C4-2B (cell line): ENCODE results near the gene PRRC2B.

Experiments used
- ZFX ChIP-seq: fragments of 450-650 bp; IDR thresholded peaks from 2 replicates; pipeline ENCODE4 v1.6.1; 2017
- TF ChIP-seq, protein P1 (sequence below): fragments of 450-650 bp; conservative IDR thresholded peaks from 2 replicates; pipeline ENCODE4 v1.5.1; 2017; ENCODE audit warnings: mild to moderate bottlenecking

DNA sequence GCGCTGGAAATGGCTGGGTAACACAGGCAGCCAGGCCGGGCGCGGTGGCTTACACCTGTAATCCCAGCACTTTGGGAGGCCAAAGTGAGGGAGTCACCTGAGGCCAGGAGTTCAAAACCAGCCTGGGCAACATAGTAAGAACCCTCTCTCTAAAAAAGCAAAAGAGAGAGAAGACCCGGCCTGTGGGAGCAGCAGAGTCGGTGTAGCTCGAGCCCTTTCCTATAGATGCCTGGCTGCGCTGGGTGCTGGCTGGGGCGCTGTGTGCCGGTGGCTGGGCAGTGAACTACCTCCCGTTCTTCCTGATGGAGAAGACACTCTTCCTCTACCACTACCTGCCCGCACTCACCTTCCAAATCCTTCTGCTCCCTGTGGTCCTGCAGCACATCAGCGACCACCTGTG, 127.9 kb downstream of the PRRC2B start:
- TF ChIP-seq, protein P1, sequence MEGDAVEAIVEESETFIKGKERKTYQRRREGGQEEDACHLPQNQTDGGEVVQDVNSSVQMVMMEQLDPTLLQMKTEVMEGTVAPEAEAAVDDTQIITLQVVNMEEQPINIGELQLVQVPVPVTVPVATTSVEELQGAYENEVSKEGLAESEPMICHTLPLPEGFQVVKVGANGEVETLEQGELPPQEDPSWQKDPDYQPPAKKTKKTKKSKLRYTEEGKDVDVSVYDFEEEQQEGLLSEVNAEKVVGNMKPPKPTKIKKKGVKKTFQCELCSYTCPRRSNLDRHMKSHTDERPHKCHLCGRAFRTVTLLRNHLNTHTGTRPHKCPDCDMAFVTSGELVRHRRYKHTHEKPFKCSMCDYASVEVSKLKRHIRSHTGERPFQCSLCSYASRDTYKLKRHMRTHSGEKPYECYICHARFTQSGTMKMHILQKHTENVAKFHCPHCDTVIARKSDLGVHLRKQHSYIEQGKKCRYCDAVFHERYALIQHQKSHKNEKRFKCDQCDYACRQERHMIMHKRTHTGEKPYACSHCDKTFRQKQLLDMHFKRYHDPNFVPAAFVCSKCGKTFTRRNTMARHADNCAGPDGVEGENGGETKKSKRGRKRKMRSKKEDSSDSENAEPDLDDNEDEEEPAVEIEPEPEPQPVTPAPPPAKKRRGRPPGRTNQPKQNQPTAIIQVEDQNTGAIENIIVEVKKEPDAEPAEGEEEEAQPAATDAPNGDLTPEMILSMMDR = no peak
- TF ChIP-seq ZFX = no peak
